HG03521 (cell line): Measurements from ENCODE around the gene ADCK1.

Experiments
- ATAC-seq: cut with Tn5 transposase; IDR thresholded peaks from one replicate; pipeline ENCODE4 v1.9.1; 2021; ENCODE audit warnings: mild to moderate bottlenecking, moderate library complexity; ENCODE audit not compliant: unreplicated experiment

The ADCK1 gene

GRCh38 chr14:77980475-77981321, 180.8 kb downstream of the ADCK1 start:
- ATAC-seq: no peak
